Measurements from ENCODE around the gene CRAT.
"Not testable (repeated sequence)": the region's sequence is repeated elsewhere in the genome, so short reads cannot be mapped to it uniquely, and the experiment has no call there.

CRAT gene

DNA sequence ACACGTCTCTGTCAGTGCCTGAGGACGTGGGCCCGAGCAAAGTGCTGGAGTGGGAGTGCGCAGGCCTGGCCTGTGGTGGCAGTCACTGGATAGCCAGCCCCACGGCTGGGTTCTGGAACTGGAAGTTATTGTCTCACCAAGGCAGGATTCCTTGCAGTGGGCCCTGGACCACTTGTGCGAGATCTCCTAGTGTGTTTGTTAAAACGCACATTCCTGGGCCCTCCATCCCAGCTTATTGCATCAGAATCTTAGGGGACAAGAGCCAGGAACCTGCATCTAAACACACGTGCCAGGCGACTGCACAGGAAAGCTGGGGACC, 27.5 kb upstream of the CRAT start:
- DNase-seq, result no peak

DNA sequence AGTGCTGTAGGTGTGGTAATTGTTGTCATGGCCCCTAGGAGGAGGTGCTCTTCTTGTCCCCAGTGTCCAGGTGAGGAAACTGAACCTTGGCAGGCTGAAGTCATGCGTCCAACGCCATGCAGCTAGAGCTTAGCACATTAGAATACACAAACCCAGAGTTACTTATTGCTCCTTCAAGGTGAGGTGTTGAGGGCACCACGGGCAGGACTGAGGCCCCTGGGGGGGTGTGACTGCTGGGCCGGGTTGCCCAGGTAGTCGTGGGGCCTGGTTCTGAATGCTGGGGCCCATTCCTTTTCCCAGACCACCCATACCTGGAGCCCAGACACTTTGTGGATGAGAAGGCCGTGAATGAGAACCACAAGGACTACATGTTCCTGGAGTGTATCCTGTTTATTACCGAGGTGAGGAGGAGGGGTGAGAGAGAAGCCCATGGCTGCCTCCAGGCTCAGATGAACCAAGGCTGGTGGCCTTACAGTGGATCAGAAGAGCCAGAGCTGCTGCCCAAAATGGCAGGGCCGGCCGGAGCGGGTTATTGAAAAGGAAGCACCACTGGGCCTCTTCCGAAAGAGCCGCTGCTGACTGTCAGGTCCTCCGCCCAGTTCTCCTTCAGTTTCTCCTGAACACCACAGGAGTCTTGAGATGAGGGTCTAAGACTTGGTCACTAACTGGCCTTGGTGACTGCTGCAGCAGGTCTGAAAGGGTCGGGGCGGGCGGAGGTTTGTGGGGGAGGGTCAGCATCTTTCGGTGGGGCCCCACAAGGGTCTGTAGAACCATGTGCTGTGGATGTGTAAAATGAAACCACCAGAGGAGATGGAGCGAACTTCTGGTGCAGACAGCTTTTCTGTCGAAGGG, 26.9 kb upstream of the CRAT start:
- DNase-seq, result no peak

- DNase-seq, result no peak
Measured at GRCh38 chr9:129136446-129137035, 25.9 kb upstream of the CRAT start.

- no peak for DNase-seq
Measured at GRCh38 chr9:129135476-129135875, 24.9 kb upstream of the CRAT start.

GRCh38 chr9:129133082-129133481, 22.5 kb upstream of the CRAT start:
- DNase-seq, result no peak

- DNase-seq, result peak; percentile 87
Measured at GRCh38 chr9:129131300-129132145, 20.9 kb upstream of the CRAT start.

- no peak for DNase-seq
Measured at GRCh38 chr9:129130791-129131190, 20.2 kb upstream of the CRAT start.

DNA sequence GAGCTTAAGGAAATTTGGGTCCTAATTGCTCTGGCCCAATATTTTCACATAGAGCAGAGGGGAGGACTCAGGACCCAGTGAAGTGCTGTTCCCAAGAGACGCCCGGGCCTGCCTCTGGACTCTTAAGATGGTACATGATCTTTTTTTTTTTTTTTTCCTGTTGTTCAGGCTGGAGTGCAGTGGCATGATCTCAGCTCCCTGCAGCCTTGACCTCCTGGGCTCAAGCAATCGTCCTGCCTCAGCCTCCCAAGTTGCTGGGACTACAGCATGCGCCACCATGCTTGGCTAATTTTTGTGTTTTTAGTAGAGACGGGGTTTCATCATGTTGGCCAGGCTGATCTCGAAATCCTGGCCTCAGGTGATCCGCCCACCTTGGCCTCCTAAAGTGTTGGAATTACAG, 19.7 kb upstream of the CRAT start:
- not testable (repeated sequence) for DNase-seq

- no peak for DNase-seq
Measured at GRCh38 chr9:129128689-129129088, 18.1 kb upstream of the CRAT start.

GRCh38 chr9:129126749-129127618, 16.4 kb upstream of the CRAT start:
- no peak for DNase-seq

- no peak for DNase-seq
Measured at GRCh38 chr9:129125478-129125877, 14.9 kb upstream of the CRAT start.

DNA sequence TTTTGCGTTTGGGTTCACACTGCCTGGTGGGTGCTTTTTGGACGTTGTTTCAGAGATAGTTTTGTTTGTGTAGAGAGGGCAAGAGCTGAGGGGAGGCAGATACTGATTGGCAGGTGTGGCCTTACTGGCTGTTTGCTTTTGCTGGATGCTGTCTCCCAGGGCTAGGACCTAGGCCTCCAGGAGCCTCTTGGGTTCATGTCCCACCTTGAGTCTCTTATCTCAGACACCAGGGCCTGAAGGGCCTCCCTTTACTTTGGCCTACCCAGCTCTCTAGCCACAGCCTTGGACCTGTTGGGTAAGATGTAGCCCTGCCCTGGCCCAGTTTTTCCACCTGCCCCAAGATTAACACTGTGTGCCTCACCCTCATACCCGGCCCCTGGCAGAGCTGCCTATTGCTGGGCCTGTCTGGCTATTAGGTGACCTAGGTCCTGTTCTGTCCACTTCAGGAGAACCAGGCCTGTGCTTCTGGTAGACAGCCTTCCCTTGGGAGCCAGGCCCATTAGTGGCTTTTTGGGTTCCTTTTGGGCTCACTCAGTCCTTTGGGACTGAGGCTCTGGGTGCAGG, 14.0 kb upstream of the CRAT start:
- no peak for DNase-seq

- DNase-seq, result not testable (repeated sequence)
Measured at GRCh38 chr9:129122976-129123375, 12.4 kb upstream of the CRAT start.

DNA sequence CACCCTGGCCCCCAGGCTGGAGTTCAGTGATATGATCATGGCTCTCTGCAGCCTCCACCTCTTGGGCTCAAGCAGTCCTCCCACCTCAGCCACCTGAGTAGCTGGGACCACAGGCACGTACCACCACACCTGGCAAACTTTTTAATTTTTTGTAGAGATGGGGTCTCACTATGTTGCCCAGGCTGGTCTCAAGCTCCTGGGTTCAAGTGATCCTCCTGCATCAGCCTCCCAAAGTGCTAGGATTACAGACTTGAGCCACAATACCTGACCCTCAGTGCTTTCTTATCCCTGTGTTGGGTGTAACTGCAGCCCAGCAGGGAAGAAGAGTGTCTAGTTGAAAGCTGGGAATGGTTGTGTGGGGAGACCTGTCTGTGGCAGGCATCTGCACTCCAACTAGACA, 11.5 kb upstream of the CRAT start:
- DNase-seq, result no peak

- DNase-seq, result no peak
Measured at GRCh38 chr9:129121483-129121882, 10.9 kb upstream of the CRAT start.

DNA sequence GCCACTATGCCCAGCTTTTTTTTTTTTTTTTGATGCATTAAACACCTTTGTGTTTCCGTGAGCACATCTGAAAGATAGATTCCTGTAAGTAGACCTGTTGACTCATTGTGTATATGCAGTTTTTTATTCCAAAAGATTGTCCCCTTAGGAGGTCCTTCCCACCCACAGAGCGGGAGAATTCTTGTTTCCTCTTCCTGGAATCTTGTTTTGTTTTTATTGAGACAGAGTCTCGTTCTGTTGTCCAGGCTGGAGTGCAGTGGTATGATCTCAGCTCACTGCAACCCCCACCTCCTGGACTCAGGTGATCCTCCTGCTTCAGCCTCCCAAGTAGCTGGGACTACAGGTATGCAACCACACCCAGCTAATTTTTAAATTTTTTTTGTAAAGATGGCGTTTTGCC, 8.2 kb upstream of the CRAT start:
- no peak for DNase-seq

DNA sequence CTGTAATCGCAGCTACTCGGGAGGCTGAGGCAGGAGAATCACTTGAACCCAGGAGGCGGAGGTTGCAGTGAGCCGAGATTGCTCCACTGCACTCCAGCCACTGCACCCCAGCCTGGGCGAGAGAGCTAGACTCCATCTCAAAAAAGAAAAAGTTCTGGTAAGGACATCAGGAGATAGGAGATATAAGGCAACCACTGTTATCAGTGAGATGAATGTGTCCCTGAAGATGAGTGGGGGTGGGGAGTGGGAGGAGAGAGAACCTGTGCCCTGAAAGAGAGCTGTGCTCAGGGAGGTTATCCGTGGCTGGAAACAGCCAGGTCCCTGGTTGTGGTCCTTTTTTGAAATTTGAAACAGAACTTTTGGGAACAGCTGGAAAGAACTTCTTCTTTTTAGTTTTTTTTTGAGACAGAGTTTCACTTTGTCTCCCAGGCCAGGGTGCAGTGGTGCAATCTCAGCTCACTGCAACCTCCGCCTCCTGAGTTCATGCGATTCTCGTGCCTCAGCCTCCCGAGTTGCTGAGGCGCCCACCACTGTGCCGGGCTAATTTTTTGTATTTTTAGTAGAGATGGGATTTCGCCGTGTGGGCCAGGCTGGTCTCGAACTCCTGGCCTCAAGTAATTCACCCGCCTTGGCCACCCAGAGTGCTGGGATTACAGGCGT, 3.2 kb upstream of the CRAT start:
- DNase-seq, result no peak

- not testable (repeated sequence) for DNase-seq
Measured at GRCh38 chr9:129112526-129112925, 1.9 kb upstream of the CRAT start.

GRCh38 chr9:129111528-129112151, 1.0 kb upstream of the CRAT start:
- peak; percentile 4 for DNase-seq

DNA sequence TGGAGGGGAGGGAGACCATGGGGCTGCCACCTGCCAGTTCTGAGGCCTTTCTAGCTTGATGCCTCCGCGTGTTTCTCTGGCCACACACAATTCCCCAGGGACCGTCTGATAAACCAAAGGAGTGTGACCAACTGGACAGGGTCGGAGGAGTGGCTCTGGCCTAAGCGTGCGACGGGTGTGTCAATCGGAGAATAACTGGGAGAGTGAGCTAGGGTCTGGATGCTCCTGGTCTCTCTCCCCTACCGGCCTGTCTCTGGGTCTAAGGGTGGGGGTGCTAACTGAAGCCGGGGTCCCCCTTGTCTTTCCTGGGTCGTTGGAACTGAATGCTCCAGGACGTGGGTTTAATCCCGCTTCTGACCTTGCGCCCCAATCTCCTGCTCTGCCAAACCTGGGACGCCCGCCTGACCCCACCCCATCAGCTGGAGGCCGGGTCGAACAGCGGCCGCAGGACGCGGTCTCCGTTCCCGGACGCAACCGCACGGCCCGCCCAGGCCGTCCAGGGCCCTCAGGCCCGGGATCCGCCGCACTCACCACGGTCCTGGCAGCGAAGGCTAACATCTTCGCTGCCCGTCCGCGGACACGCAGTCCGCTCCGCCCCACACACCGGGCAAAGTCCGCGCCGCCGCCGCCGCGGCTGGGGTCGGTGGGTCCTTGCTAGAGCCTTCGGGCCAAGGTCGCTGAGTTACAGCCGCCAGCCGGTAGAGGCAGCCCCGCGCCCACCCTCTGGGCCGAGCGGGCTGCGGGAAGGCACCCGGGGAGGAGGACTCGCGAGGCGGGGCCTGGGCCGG, 447 bp downstream of the CRAT start:
- no peak for DNase-seq

DNA sequence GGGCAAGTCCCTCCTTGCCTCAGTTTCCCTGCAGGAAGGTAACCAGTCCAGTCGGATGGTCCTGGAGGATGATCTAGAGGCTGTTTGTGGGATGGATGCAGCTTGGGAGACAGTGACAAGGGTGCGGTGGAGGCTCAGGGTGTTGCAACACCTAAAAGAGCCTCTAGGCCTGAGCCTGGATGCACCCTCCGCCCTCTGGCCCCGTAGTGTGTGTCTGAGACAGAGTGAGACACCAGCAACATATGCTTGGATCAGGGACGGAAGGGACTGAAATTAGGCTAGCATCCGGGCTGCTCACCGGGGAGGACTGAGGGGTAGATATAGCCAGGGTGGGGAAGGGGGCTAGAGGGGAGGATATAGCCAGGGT, 1.1 kb downstream of the CRAT start:
- no peak for DNase-seq

All from CD4-positive, alpha-beta T cell treated with Interleukin-21 for 1 hour (primary cell).